Left lung (tissue), 10 donors: ENCODE results near the gene LRP5. TPM values are rescaled to one million over a fixed set of nuclear protein-coding genes. Genes with fewer than 3 reads are reported as not detected.

Experiments used
- ATAC-seq: fragments of 200-7000 bp; cut with Tn5 transposase; one replicate; pipeline ENCODE4 v1.9.1; 2020; ENCODE audit warnings: moderate library complexity
- DNase-seq, 4 donors: peaks; one replicate each; pipeline ENCODE4 v3.0.0-alpha.2; 2013 to 2020
- H3K27ac ChIP-seq, 2 donors: fragments of 200-600 bp; sonication (generic) in 1 of 2; one replicate each; pipeline versions ENCODE4 v1.5.0 to v1.8.0; 2020 to 2021
- H3K27me3 ChIP-seq, 2 donors: fragments of 200-600 bp; sonication (generic) in 1 of 2; one replicate each; pipeline versions ENCODE4 v1.5.0 to v1.8.0; 2020 to 2021
- H3K36me3 ChIP-seq, 2 donors: fragments of 200-600 bp; sonication (generic) in 1 of 2; one replicate each; pipeline versions ENCODE4 v1.5.0 to v1.8.0; 2020 to 2021
- H3K4me1 ChIP-seq, 2 donors: fragments of 200-600 bp; one replicate each; pipeline ENCODE4 v1.8.0; 2021
- H3K4me3 ChIP-seq, 2 donors: fragments of 200-600 bp; sonication (generic) in 1 of 2; one replicate each; pipeline versions ENCODE4 v1.5.0 to v1.8.0; 2020 to 2021; ENCODE audit warnings: mild to moderate bottlenecking in 1 of 2
- H3K9me3 ChIP-seq, 2 donors: fragments of 200-600 bp; sonication (generic) in 1 of 2; one replicate each; pipeline versions ENCODE4 v1.5.0 to v1.8.0; 2020 to 2021
- CTCF ChIP-seq, 2 donors: fragments of 200-600 bp; sonication (generic) in 1 of 2; IDR thresholded peaks; one replicate each; pipeline versions ENCODE4 v1.5.0 to v1.8.0; 2021; ENCODE audit warnings: antibody characterized with exemption in 2 of 2
- intact Hi-C, 2 donors: fragments of 100-400 bp; cut with DNase I; formaldehyde crosslinking; loops; one replicate each; pipeline versions ENCODE4 v1.11.2 to v1.14.2; 2022
- polyA plus RNA-seq, 6 donors: library from polyadenylated mRNA; unstranded; fragments of 120-200 nt; gene quantifications; one replicate each; pipeline ENCODE4 v1.2.1, GENCODE V29; 2013; ENCODE audit not compliant: insufficient read length in 6 of 6
- total RNA-seq, 2 donors: library from RNA; stranded (reverse); fragmentation: NEBNext Ultra II Directional; extraction: Animal tissue kit (Norgen Biotek cat#: 25700); gene quantifications; one replicate each; pipeline ENCODE4 v1.2.1, GENCODE V29; 2021
- donor health status: DM: no; HTN: yes; CAD: no.
- donor health status: DM: no; HTN: no; CAD: no.

LRP5 gene
- total and polyA plus RNA-seq, 8 donors = 48.9 to 71.9 (median 57.4) TPM

GRCh38 chr11:68314203-68315170 is 2.1 kb downstream of the LRP5 start:
- Histone ChIP-seq H3K4me1 (peaks cover 8 to 55% of the 10 kb centered on the region in 2 donors), H3K27ac (peak overlapping the region; percentile 13 to 66)

GRCh38 chr11:68315171-68315920 is 3.0 kb downstream of the LRP5 start:
- ATAC-seq (peak; percentile 27), DNase-seq (no peak)
- TF ChIP-seq CTCF (IDR thresholded peaks at IDR 0.05) = no peak
- Histone ChIP-seq H3K36me3 (no peaks in the 10 kb centered on the region), H3K4me1 (peaks cover 8 to 55% of the 10 kb centered on the region in 2 donors), H3K9me3 (no peaks in the 10 kb centered on the region), H3K27ac (peak overlapping the region in 1 of 2 donors; percentile 66), H3K4me3 (peak overlapping the region in 1 of 2 donors; percentile 53), H3K27me3 (peaks cover 0 to 47% of the 10 kb centered on the region in 2 donors)
- intact Hi-C loops = loop anchor here in 1 of 2 donors (10.0 kb wide), 1 partner anchor 69 kb away; no protein-coding TSS in a partner anchor

More at GRCh38 chr11:68314203-68315170, 2.1 kb downstream of the LRP5 start:
- intact Hi-C loops = loop anchor here in 1 of 2 donors (10.0 kb wide), 1 partner anchor 70 kb away; no protein-coding TSS in a partner anchor
- Histone ChIP-seq H3K27me3 (peaks cover 0 to 47% of the 10 kb centered on the region in 2 donors), H3K9me3 (no peaks in the 10 kb centered on the region), H3K36me3 (no peaks in the 10 kb centered on the region), H3K4me3 (peak overlapping the region; percentile 42 to 53)
- no peak for TF ChIP-seq CTCF (IDR thresholded peaks at IDR 0.05)
- DNase-seq = no peak
- peak; percentile 23 for ATAC-seq

GRCh38 chr11:68317147-68317785 is 4.9 kb downstream of the LRP5 start:
- Histone ChIP-seq H3K27ac (no peak overlapping the region), H3K4me3 (no peak overlapping the region), H3K9me3 (no peaks in the 10 kb centered on the region), H3K4me1 (peaks cover 8 to 59% of the 10 kb centered on the region in 2 donors), H3K36me3 (no peaks in the 10 kb centered on the region), H3K27me3 (peaks cover 0 to 34% of the 10 kb centered on the region in 2 donors)
- TF ChIP-seq CTCF (IDR thresholded peaks at IDR 0.05) = no peak
- DNase-seq (no peak), ATAC-seq (no peak)
- intact Hi-C loops = loop anchor here in 1 of 2 donors (10.0 kb wide), 1 partner anchor 68 kb away; no protein-coding TSS in a partner anchor

- ATAC-seq = peak; percentile 76
- no peak overlapping the region for H3K27ac ChIP-seq
- H3K9me3 ChIP-seq = no peaks in the 10 kb centered on the region
- DNase-seq = no peak
- intact Hi-C loops = no loop called here
- no peaks in the 10 kb centered on the region for H3K27me3 ChIP-seq
- no peak for TF ChIP-seq CTCF (IDR thresholded peaks at IDR 0.05)
- no peak overlapping the region for H3K4me3 ChIP-seq
- H3K4me1 ChIP-seq = peaks cover 0 to 25% of the 10 kb centered on the region in 2 donors
- no peaks in the 10 kb centered on the region for H3K36me3 ChIP-seq
Measured at GRCh38 chr11:68321293-68322051, 9.1 kb downstream of the LRP5 start.
